Activated T-helper 1 cell treated with anti-CD3 and anti-CD28 coated beads, Interleukin-12 subunit alpha, Interleukin-12 subunit beta, Interleukin-2, Interleukin-4 antibody, amounts not matched to agents 30 ng/mL and 10 ng/mL and 1 ng/mL, durations not matched to agents 14 hours and 24 hours and 36 hours (primary cell): ENCODE data around the gene CWC22. TPM values are rescaled to one million over a fixed set of nuclear protein-coding genes. Genes with fewer than 3 reads are reported as not detected.

Experiments
- DNase-seq: peaks from one replicate; pipeline ENCODE4 v3.0.0; 2021; ENCODE audit warnings: low spot score
- H3K27ac Mint-ChIP-seq: one replicate; pipeline ENCODE4 v1.8.0; 2021; ENCODE audit warnings: mild to moderate bottlenecking, mixed read lengths
- H3K27me3 Mint-ChIP-seq: one replicate; pipeline ENCODE4 v1.8.0; 2022; ENCODE audit warnings: mild to moderate bottlenecking, moderate library complexity, mixed read lengths; ENCODE audit not compliant: insufficient read depth
- H3K36me3 Mint-ChIP-seq: one replicate; pipeline ENCODE4 v1.8.0; 2021; ENCODE audit warnings: low read depth, mixed read lengths
- H3K4me1 Mint-ChIP-seq: one replicate; pipeline ENCODE4 v1.8.0; 2021; ENCODE audit warnings: low read depth, mixed read lengths
- H3K4me3 Mint-ChIP-seq: one replicate; pipeline ENCODE4 v1.8.0; 2021; ENCODE audit warnings: mild to moderate bottlenecking, moderate library complexity, mixed read lengths
- H3K9me3 Mint-ChIP-seq: one replicate; pipeline ENCODE4 v1.8.0; 2021; ENCODE audit warnings: mixed read lengths
- intact Hi-C: fragments of 100-400 bp; cut with micrococcal nuclease; formaldehyde crosslinking; loops from one replicate; pipeline ENCODE4 v1.15.1; 2024
- total RNA-seq: library from RNA; stranded (reverse); gene quantifications from 2 replicates; pipeline ENCODE4 v1.2.3, GENCODE V29; 2022

The CWC22 gene
- total RNA-seq, 1 donor from 2014 or later: 29.6 TPM

DNA sequence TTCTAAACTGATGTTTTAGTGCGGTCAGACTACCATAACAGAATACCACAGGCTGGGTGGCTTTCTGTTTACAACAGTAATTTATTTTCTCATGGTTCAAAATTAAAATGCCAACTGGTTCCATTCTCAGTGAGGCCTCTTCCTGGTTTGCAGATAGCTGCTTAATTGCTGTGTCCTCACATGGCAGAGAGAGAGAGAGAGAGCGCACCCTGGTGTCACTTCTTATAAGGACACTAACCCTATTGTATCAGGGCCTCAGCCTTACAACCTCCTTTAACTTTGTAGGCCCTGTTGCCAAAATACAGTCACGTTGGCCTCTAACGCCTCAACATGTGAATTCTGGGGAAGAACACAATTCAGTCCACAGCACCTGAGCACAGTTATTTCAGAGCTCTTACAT lies 108.2 kb downstream of the CWC22 start:
- H3K27me3 Mint-ChIP-seq: no peaks in the 10 kb centered on the region
- H3K27ac Mint-ChIP-seq: no peak overlapping the region
- no peaks in the 10 kb centered on the region for H3K36me3 Mint-ChIP-seq
- no peak for DNase-seq
- no peaks in the 10 kb centered on the region for H3K9me3 Mint-ChIP-seq
- intact Hi-C loops: loop anchor here (5.0 kb wide), 1 partner anchor 477 kb away; no protein-coding TSS in a partner anchor
- no peak overlapping the region for H3K4me3 Mint-ChIP-seq
- no peaks in the 10 kb centered on the region for H3K4me1 Mint-ChIP-seq

Other genes with a start within 250 kb of the CWC22 start
- not detected in 2 replicates for gene ZNF385B, start 145.7 kb downstream of the CWC22 start, total RNA-seq